Lung microvascular endothelial cell (primary cell): Measurements from ENCODE around the gene SCML1. TPM values are rescaled to one million over a fixed set of nuclear protein-coding genes. Genes with fewer than 3 reads are reported as not detected.

ENCODE experiments used
- DNase-seq, 2 donors: peaks; one replicate each; pipeline versions ENCODE4 v3.0.0 to v3.0.0-alpha.2; 2010; ENCODE audit warnings: low read depth in 2 of 2
- total RNA-seq: library from RNA; depleted of rRNA; stranded (reverse); fragments of >200 nt; gene quantifications from 2 replicates; pipeline ENCODE4 v1.2.1, GENCODE V29; 2014

Gene SCML1
- total RNA-seq, 1 donor from 2014 or later: 5.2 TPM

- DNase-seq: no peak
Measured at GRCh38 chrX:17788956-17789562, 51.8 kb downstream of the SCML1 start.

- DNase-seq: no peak
Measured at GRCh38 chrX:17792826-17793225, 55.5 kb downstream of the SCML1 start.

- no peak for DNase-seq
Measured at GRCh38 chrX:17798921-17799320, 61.6 kb downstream of the SCML1 start.

GRCh38 chrX:17801431-17801830, 64.1 kb downstream of the SCML1 start:
- no peak for DNase-seq

GRCh38 chrX:17802756-17803155, 65.5 kb downstream of the SCML1 start:
- DNase-seq: no peak

GRCh38 chrX:17803449-17803848, 66.2 kb downstream of the SCML1 start:
- DNase-seq: no peak

Other genes with a start within 250 kb of the SCML1 start
- gene RAI2, start 123.8 kb downstream of the SCML1 start, total RNA-seq: 1.1 and 3.4 TPM in 2 replicates